HFF-Myc (cell line): ENCODE measurements around the gene HIGD1A.

ENCODE experiments used
- DNase-seq: peaks from one replicate; pipeline ENCODE4 v3.0.0-alpha.2; 2011; ENCODE audit warnings: low read depth; ENCODE audit errors: extremely low read depth
- H3K4me3 ChIP-seq: replicated peaks from 2 replicates; pipeline ENCODE4 v1.5.1; 2011; ENCODE audit warnings: low read depth, mild to moderate bottlenecking, control low read depth, low read length
- CTCF ChIP-seq: IDR thresholded peaks from 2 replicates; pipeline ENCODE4 v1.5.1; 2012; ENCODE audit warnings: mild to moderate bottlenecking, low read depth, low read length, control low read depth; ENCODE audit errors: missing control alignments

The HIGD1A gene

GRCh38 chr3:42809202-42809601, 4.9 kb upstream of the HIGD1A start, which contains the start of gene ACKR2:
Gene ACKR2, plus strand, starts transcription at chr3:42809445. Its CDS starts 55,058 bp downstream, at chr3:42864503.
- no peak within 1 kb of the TSS for H3K4me3 ChIP-seq
- TF ChIP-seq CTCF = no peak
- no peak for DNase-seq

GRCh38 chr3:42807929-42808328, 3.6 kb upstream of the HIGD1A start:
- DNase-seq = no peak
- H3K4me3 ChIP-seq = no peak overlapping the region
- TF ChIP-seq CTCF = no peak

GRCh38 chr3:42805141-42805821, 991 bp upstream of the HIGD1A start:
- DNase-seq = no peak
- peak overlapping the region; percentile 65 for H3K4me3 ChIP-seq
- TF ChIP-seq CTCF = no peak

- TF ChIP-seq CTCF = no peak
- DNase-seq = no peak
- H3K4me3 ChIP-seq = peak overlapping the region; percentile 65
These were observed 492 bp upstream of the HIGD1A start for GRCh38 chr3:42804831-42805132.

GRCh38 chr3:42803414-42804105, 730 bp downstream of the HIGD1A start:
- H3K4me3 ChIP-seq = peak overlapping the region; percentile 65
- no peak for TF ChIP-seq CTCF
- no peak for DNase-seq

GRCh38 chr3:42802876-42803413, 1.3 kb downstream of the HIGD1A start:
- no peak for DNase-seq
- TF ChIP-seq CTCF = no peak
- peak overlapping the region; percentile 65 for H3K4me3 ChIP-seq
